ENCODE results near the gene PARP4.
"Not testable (repeated sequence)": the region's sequence is repeated elsewhere in the genome, so short reads cannot be mapped to it uniquely, and the experiment has no call there.

Gene PARP4

DNA sequence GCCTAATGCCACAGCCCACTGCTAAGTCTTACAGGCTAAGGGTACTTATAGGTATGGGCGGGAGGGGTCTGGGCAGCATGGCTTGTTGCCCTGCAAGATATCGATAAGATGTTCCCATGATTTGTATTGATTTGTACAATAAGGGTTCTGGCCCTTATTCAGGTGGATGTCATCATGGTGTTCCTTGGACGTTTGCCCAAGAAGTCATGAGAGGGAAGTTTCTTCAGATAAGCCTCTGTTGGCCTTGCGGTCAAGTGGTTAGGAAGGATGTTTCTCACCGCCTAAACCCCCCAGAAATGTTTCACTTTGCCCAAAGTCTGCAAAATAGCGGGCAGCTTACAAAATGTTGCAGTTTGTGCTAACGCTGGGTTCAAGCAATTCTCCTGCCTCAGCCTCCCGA is 7.3 kb downstream of the PARP4 start:
- no peak for DNase-seq

GRCh38 chr13:24503379-24503696 is 9.2 kb downstream of the PARP4 start:
- DNase-seq: no peak

GRCh38 chr13:24502533-24503378 is 9.8 kb downstream of the PARP4 start:
- no peak for DNase-seq

- no peak for DNase-seq
These were observed 11.6 kb downstream of the PARP4 start for GRCh38 chr13:24500977-24501376.

- no peak for DNase-seq
These were observed 14.8 kb downstream of the PARP4 start for GRCh38 chr13:24497742-24498141.

GRCh38 chr13:24496295-24496694 is 16.3 kb downstream of the PARP4 start:
- not testable (repeated sequence) for DNase-seq

DNA sequence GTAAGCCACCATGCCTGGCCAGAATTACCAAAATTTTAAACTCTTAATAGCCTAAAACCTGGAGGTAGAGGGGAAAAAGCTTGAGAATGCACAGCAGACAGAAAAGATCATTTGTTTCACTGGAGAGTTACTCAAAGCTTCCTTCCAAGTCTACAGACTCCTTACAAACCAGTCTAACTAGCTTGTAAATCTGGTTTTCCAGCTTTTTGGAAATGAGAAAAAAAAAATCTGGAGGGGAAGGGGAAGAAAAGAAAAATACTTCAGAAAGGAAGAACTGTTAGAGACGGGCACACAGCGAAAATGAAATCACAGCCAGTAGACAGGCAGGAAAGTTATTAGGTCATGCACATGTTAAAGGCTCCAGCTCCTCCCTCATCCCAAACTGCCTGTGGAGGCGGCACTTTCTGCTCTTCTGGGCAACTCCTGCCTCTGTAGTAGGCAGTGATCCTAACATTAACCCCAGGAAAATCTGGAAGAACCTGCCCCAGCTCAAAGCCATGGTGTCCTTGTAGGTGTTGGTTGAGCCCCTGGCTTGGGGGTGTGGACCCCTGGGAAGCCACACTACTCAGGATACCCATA is 17.3 kb downstream of the PARP4 start:
- DNase-seq: no peak

DNA sequence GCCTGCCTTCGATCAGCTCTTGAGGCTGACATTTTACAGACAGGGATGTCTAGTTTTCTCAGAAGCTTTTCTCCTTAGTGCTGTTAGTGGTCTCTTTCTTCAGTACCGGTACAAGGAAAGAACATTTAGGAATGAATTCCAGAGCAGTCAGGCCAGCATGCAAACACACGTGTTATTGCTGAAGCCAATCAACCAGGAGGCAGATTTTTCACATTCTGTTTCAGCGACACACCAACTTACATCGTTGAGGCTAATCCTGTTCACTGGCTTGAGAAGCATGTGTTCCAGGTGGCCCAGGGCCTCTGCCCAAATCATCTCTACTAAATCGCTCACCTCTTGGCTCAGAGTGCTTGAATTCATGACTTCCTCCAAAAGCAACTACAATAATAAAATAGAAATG is 19.2 kb downstream of the PARP4 start:
- DNase-seq: no peak

GRCh38 chr13:24491845-24492244 is 20.7 kb downstream of the PARP4 start:
- no peak for DNase-seq

- DNase-seq: no peak
These were observed 22.9 kb downstream of the PARP4 start for GRCh38 chr13:24489721-24490120.

- not testable (repeated sequence) for DNase-seq
These were observed 24.5 kb downstream of the PARP4 start for GRCh38 chr13:24488092-24488491.

GRCh38 chr13:24486017-24486657 is 26.4 kb downstream of the PARP4 start:
- DNase-seq: not testable (repeated sequence)

DNA sequence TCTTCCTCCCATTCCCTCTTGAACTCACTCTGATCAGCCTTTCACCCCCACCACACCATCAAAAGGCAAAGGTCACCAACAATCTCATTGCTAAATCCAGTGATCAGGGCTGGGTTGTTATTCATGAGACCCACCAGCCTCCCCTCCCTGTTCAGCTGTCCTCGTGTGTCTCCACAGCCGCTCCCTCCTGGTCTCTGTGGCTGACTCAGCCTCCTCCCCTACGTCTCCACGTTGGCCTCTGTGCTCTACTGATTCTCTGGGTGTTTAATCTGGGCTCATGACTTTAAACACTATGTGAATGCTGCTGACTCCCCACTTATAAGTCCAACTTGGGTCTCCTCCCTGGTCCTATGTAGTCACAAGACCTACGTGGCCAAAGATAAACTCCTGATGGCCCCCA is 38.9 kb downstream of the PARP4 start:
- DNase-seq: no peak

DNA sequence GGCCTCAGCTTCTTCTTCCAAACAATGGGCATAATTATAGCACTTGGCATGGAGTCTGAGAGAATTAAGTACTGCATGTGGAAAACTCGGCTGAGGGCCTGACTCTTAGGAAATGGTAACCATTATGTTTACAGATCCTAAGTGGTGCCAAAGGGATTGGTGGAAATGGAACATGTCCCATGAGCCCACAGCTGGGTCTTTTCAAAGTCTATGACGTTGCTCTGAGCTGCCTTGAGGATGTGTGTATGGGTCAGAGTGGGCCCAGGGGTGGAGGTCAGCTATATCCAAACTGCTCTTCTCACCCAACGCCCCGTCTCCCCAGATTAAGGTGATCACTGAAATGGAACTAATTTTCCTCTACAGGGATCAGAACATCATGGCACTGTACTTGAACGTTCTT is 40.4 kb downstream of the PARP4 start:
- DNase-seq: not testable (repeated sequence)

DNA sequence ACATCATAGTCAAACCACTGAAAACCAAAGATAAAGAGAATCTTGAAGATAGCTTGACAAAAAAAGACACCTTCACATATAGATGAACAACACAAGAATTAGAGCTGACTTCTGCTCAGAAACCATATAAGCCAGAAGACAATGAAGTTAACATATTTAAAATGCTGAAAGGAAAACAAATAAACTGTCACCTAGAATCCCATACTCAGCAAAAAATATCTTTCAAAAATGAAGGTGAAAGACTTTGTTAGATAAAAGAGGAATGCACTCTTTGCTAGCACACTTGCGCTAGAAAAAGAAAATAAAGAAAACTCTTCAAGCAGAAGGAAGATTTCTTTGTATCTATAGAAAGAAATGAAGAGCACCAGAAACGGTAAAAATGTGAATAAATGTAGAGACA is 49.5 kb downstream of the PARP4 start:
- no peak for DNase-seq

DNA sequence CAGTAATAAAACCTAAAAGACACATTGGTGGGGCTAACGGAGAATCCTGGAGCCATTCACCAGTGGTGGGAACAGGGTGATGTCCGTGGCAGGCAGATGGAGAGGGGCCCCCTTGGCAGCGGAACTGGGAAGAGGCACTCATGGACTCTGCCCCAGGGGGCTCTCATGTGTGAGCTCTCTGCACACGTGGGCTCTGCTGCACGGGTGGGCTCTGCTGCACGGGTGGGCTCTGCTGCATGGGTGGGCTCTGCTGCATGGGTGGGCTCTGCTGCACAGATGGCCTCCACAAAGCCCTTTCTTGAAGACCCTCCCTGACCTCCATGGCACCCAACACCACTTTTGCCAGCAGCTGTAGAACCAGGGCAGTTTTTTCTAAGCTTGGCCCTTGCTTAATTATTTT is 52.3 kb downstream of the PARP4 start:
- DNase-seq: no peak

- DNase-seq: no peak
These were observed 52.9 kb downstream of the PARP4 start for GRCh38 chr13:24459726-24460125.

DNA sequence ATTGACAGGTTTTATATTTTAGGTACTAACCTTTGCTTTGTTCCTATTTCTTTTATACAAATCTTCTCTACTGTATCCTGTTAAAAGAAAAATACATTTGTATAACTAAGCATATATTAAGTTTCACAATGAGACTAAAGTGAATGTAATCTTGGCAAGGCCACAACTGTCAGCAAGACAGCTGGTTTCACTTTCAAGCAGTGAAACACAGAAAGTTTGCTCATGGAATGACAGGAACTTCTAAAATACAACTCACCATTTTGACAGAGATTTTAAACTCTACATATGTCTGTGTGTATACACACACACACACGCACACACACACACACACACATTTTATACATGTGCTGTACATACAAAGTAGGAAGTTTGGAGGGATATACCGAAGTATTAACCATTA is 53.3 kb downstream of the PARP4 start:
- no peak for DNase-seq

DNA sequence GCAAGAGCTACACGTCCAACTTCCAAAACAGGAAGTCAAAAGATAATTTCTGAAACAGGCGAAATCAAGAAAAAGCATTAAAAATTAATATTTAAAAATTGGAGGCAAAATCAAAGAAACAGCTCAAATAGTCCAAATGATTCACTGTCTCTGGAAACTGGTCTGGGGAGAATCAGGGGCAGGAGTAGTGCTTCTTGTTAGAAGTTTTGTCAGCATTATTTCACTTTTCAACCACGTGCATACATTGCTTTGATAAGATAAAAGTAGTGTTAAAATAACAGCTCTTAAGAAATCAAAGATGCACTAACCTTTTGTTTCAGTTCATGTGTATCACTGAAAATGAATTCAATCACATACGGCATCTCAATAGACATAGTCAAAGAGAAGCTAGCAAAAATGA is 53.8 kb downstream of the PARP4 start:
- DNase-seq: no peak

DNA sequence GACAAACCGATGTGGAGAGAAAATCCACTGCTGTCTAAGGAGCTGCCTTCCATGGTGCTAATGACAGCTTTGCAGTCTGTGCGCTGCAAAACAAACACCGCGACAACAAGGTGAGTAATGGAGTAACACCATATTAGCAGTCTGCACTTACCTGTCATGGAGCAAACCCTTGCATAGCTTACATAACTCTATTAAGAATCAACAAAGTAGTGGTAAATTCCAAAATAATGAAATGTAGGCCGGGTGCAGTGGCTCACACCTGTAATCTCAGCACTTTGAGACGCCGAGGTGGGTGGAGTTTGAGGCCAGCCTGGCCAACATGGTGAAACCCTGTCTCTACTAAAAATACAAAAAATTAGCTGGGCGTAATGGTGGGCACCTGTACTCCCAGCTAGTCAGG is 56.2 kb downstream of the PARP4 start:
- DNase-seq: no peak

GRCh38 chr13:24454056-24454455 is 58.5 kb downstream of the PARP4 start:
- DNase-seq: no peak

- DNase-seq: no peak
These were observed 60.5 kb downstream of the PARP4 start for GRCh38 chr13:24452044-24452443.

DNA sequence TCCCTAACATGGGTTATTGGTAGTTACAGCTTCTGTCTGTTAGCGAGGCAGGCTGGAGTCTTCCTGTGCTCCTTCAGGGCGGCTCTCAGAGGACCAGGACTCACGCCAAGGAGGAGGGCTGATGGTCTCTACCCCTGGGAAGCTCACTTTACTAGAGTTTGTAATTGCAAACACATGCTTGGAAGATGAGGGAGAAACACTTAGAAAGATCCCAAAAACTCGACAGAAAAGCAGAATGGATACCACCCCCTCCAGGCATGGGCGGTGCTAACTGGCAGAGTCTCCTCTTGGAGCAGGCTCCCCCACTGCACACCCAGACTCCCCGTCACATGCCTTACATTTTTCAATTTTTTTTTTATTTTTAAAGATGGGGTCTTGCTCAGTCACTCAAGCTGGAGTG is 62.0 kb downstream of the PARP4 start:
- DNase-seq: no peak

- DNase-seq: not testable (repeated sequence)
These were observed 67.7 kb downstream of the PARP4 start for GRCh38 chr13:24444851-24445250.

All from NCI-H1105 (cell line).